Mesenchymal stem cell (in vitro differentiated cells and primary cell): ENCODE measurements around the gene ZSCAN21.

Source experiments
- DNase-seq: peaks from one replicate; pipeline ENCODE4 v3.0.0-alpha.2; 2013
- H2AFZ ChIP-seq: one replicate; pipeline ENCODE4 v1.6.1; 2013; ENCODE audit warnings: low read depth, mild to moderate bottlenecking, control low read depth, inconsistent platforms, low read length, moderate library complexity
- H2AK5ac ChIP-seq: 2 replicates; pipeline ENCODE4 v1.6.1; 2013; ENCODE audit warnings: low read length, moderate library complexity, mild to moderate bottlenecking, inconsistent platforms; ENCODE audit not compliant: severe bottlenecking
- H2BK120ac ChIP-seq: one replicate; pipeline ENCODE4 v1.6.1; 2013; ENCODE audit warnings: low read depth, mild to moderate bottlenecking, inconsistent platforms, low read length, moderate library complexity
- H2BK12ac ChIP-seq, 2 experiments: one replicate each; pipeline ENCODE4 v1.6.1; 2013; ENCODE audit warnings: inconsistent platforms in 2 of 2, low read length in 2 of 2, mild to moderate bottlenecking in 2 of 2, moderate library complexity in 2 of 2, control low read depth in 1 of 2
- H2BK15ac ChIP-seq: one replicate; pipeline ENCODE4 v1.6.1; 2013; ENCODE audit warnings: mild to moderate bottlenecking, low read depth, inconsistent platforms; ENCODE audit not compliant: poor library complexity, severe bottlenecking
- H2BK5ac ChIP-seq: 2 replicates; pipeline ENCODE4 v1.6.1; 2013; ENCODE audit warnings: low read depth, mild to moderate bottlenecking, low read length, control low read depth, inconsistent platforms; ENCODE audit not compliant: poor library complexity, severe bottlenecking
- H3K14ac ChIP-seq, 2 experiments: one replicate each; pipeline ENCODE4 v1.6.1; 2013; ENCODE audit warnings: inconsistent platforms in 2 of 2, low read length in 2 of 2, control low read depth in 1 of 2, mild to moderate bottlenecking in 1 of 2, moderate library complexity in 1 of 2
- H3K18ac ChIP-seq, 2 experiments: one replicate each; pipeline ENCODE4 v1.6.1; 2013; ENCODE audit warnings: inconsistent platforms in 2 of 2, low read length in 2 of 2, control low read depth in 1 of 2, low read depth in 1 of 2, mild to moderate bottlenecking in 1 of 2
- H3K23ac ChIP-seq, 2 experiments: one replicate each; pipeline ENCODE4 v1.6.1; 2013; ENCODE audit warnings: inconsistent platforms in 2 of 2, low read length in 2 of 2, mild to moderate bottlenecking in 2 of 2, moderate library complexity in 2 of 2, control low read depth in 1 of 2
- H3K27ac ChIP-seq: 2 replicates; pipeline ENCODE4 v1.5.1; 2013; ENCODE audit warnings: mild to moderate bottlenecking, moderate library complexity, low read length, control low read depth, inconsistent platforms; ENCODE audit not compliant: poor library complexity, severe bottlenecking
- H3K27me3 ChIP-seq, 2 experiments: 2 replicates each; pipeline versions ENCODE4 v1.6.1 to v1.7.0; 2013; ENCODE audit warnings: low read length in 2 of 2, mild to moderate bottlenecking in 2 of 2, moderate library complexity in 2 of 2, control low read depth in 1 of 2, inconsistent platforms in 1 of 2; ENCODE audit not compliant: control insufficient read depth in 1 of 2, insufficient read depth in 1 of 2
- H3K36me3 ChIP-seq, 2 experiments: 2 replicates each; pipeline versions ENCODE4 v1.6.1 to v1.7.0; 2013; ENCODE audit warnings: low read length in 2 of 2, control low read depth in 1 of 2, inconsistent platforms in 1 of 2, low read depth in 1 of 2, mild to moderate bottlenecking in 1 of 2; ENCODE audit not compliant: insufficient read depth in 2 of 2, control insufficient read depth in 1 of 2
- H3K4ac ChIP-seq, 2 experiments: one replicate each; pipeline ENCODE4 v1.6.1; 2013; ENCODE audit warnings: inconsistent platforms in 2 of 2, low read length in 2 of 2, mild to moderate bottlenecking in 2 of 2, moderate library complexity in 2 of 2, control low read depth in 1 of 2, low read depth in 1 of 2
- H3K4me1 ChIP-seq: 2 replicates; pipeline ENCODE4 v1.6.1; 2013; ENCODE audit warnings: low read depth, low read length, control low read depth; ENCODE audit not compliant: control insufficient read depth, insufficient read depth
- H3K4me2 ChIP-seq: 2 replicates; pipeline ENCODE4 v1.6.1; 2013; ENCODE audit warnings: low read length, mild to moderate bottlenecking, inconsistent platforms; ENCODE audit not compliant: poor library complexity, severe bottlenecking
- H3K4me3 ChIP-seq, 2 experiments: 2 replicates each; pipeline versions ENCODE4 v1.5.1 to v1.7.0; 2013; ENCODE audit warnings: low read length in 2 of 2, mild to moderate bottlenecking in 2 of 2, control low read depth in 1 of 2, low read depth in 1 of 2; ENCODE audit not compliant: insufficient read depth in 1 of 2
- H3K79me1 ChIP-seq: replicated peaks from 2 replicates; pipeline ENCODE4 v1.6.1; 2013; ENCODE audit warnings: mild to moderate bottlenecking, control low read depth, low read length, inconsistent platforms; ENCODE audit not compliant: poor library complexity, severe bottlenecking
- H3K9ac ChIP-seq: 2 replicates; pipeline ENCODE4 v1.7.0; 2013; ENCODE audit warnings: mild to moderate bottlenecking, low read length, moderate library complexity
- H3K9me3 ChIP-seq: 2 replicates; pipeline ENCODE4 v1.7.0; 2013; ENCODE audit warnings: mild to moderate bottlenecking, low read length; ENCODE audit not compliant: control insufficient read depth
- H4K8ac ChIP-seq: one replicate; pipeline ENCODE4 v1.6.1; 2013; ENCODE audit warnings: inconsistent platforms, mild to moderate bottlenecking, low read length, moderate library complexity
- H4K91ac ChIP-seq: one replicate; pipeline ENCODE4 v1.6.1; 2013; ENCODE audit warnings: mild to moderate bottlenecking, low read length, inconsistent platforms
- WGBS: methylation state at CpG from one replicate; pipeline ENCODE4 v1.1.7; 2013; ENCODE audit warnings: mixed read lengths; 5-methylcytosine and 5-hydroxymethylcytosine counted together

ZSCAN21 gene

GRCh38 chr7:100081535-100082102, 32.0 kb downstream of the ZSCAN21 start, which contains the start of gene ZNF3:
ZNF3 (minus strand) TSS chr7:100081723; CDS start chr7:100077357, 4,366 bp downstream.
- Histone ChIP-seq H3K27me3 (no peaks in the 10 kb centered on the region), H3K9me3 (no peaks in the 10 kb centered on the region), H3K9ac (peak within 1 kb of the TSS; percentile 97), H3K36me3 (peaks cover 21% of the 10 kb centered on the region in 2 experiments), H3K4ac (peak within 1 kb of the TSS; percentile 97 to 99), H3K4me1 (peaks cover 14% of the 10 kb centered on the region), H3K18ac (peak within 1 kb of the TSS; percentile 96), H3K4me2 (peak within 1 kb of the TSS; percentile 81), H3K23ac (peak within 1 kb of the TSS in 1 of 2 experiments; percentile 83), H3K27ac (peak within 1 kb of the TSS; percentile 64), H2BK15ac (peak within 1 kb of the TSS; percentile 68), H4K91ac (peak within 1 kb of the TSS; percentile 91), H4K8ac (peak within 1 kb of the TSS; percentile 98), H2AFZ (no peak within 1 kb of the TSS), H3K4me3 (peak within 1 kb of the TSS; percentile 84 to 87), H2BK120ac (peak within 1 kb of the TSS; percentile 91), H3K14ac (peak within 1 kb of the TSS in 1 of 2 experiments; percentile 63), H3K79me1 (peaks cover 1% of the 10 kb centered on the region), H2BK12ac (peak within 1 kb of the TSS; percentile 40 to 87), H2BK5ac (peak within 1 kb of the TSS; percentile 73), H2AK5ac (peak within 1 kb of the TSS; percentile 92)
- under 1% methylated on average over 55 of the region's 55 CpGs for WGBS
- peak; percentile 99 for DNase-seq

- WGBS, result 91% methylated on average over 4 of the region's 4 CpGs
Measured at GRCh38 chr7:100082978-100083377, 33.4 kb downstream of the ZSCAN21 start.

GRCh38 chr7:100085515-100085914, 35.9 kb downstream of the ZSCAN21 start:
- no peak overlapping the region for H2BK5ac ChIP-seq
- no peak overlapping the region for H2AK5ac ChIP-seq
- peak overlapping the region; percentile 82 to 85 for H3K4ac ChIP-seq
- peak overlapping the region; percentile 98 to 99 for H2BK12ac ChIP-seq
- H3K9ac ChIP-seq, result no peak overlapping the region
- no peak overlapping the region for H3K14ac ChIP-seq
- DNase-seq, result no peak
- no peaks in the 10 kb centered on the region for H3K9me3 ChIP-seq
- no peak overlapping the region for H3K23ac ChIP-seq
- H4K8ac ChIP-seq, result peak overlapping the region; percentile 83
- peaks cover 5% of the 10 kb centered on the region for H3K79me1 ChIP-seq
- peaks cover 3 to 4% of the 10 kb centered on the region in 2 experiments for H3K36me3 ChIP-seq
- H3K27ac ChIP-seq, result no peak overlapping the region
- H2BK15ac ChIP-seq, result no peak overlapping the region
- peaks cover 9% of the 10 kb centered on the region for H3K4me1 ChIP-seq
- H3K27me3 ChIP-seq, result no peaks in the 10 kb centered on the region
- H3K4me2 ChIP-seq, result no peak overlapping the region
- H3K4me3 ChIP-seq, result no peak overlapping the region
- H2BK120ac ChIP-seq, result peak overlapping the region; percentile 80
- peak overlapping the region; percentile 76 for H4K91ac ChIP-seq
- H3K18ac ChIP-seq, result peak overlapping the region; percentile 92 to 95
- 43% methylated on average over 3 of the region's 3 CpGs for WGBS
- H2AFZ ChIP-seq, result no peak overlapping the region

More at GRCh38 chr7:100082978-100083377, 33.4 kb downstream of the ZSCAN21 start:
- no peak overlapping the region for H2BK5ac ChIP-seq
- no peak overlapping the region for H2BK12ac ChIP-seq
- H3K4me1 ChIP-seq, result peaks cover 14% of the 10 kb centered on the region
- no peak overlapping the region for H4K91ac ChIP-seq
- peak overlapping the region; percentile 97 for H3K9ac ChIP-seq
- H2BK15ac ChIP-seq, result no peak overlapping the region
- H3K4me2 ChIP-seq, result no peak overlapping the region
- H3K23ac ChIP-seq, result no peak overlapping the region
- peak overlapping the region in 1 of 2 experiments; percentile 86 for H3K4ac ChIP-seq
- no peak overlapping the region for H3K18ac ChIP-seq
- no peak overlapping the region for H2AFZ ChIP-seq
- no peaks in the 10 kb centered on the region for H3K27me3 ChIP-seq
- H4K8ac ChIP-seq, result no peak overlapping the region
- no peak overlapping the region for H3K27ac ChIP-seq
- no peak overlapping the region for H3K14ac ChIP-seq
- H3K79me1 ChIP-seq, result peaks cover 1% of the 10 kb centered on the region
- H3K36me3 ChIP-seq, result peaks cover 13 to 14% of the 10 kb centered on the region in 2 experiments
- no peaks in the 10 kb centered on the region for H3K9me3 ChIP-seq
- DNase-seq, result no peak
- no peak overlapping the region for H2AK5ac ChIP-seq
- peak overlapping the region; percentile 42 for H2BK120ac ChIP-seq
- H3K4me3 ChIP-seq, result peak overlapping the region in 1 of 2 experiments; percentile 18

GRCh38 chr7:100087055-100087750, 37.6 kb downstream of the ZSCAN21 start:
- no peak overlapping the region for H3K14ac ChIP-seq
- peak; percentile 100 for DNase-seq
- H3K9ac ChIP-seq, result peak overlapping the region; percentile 96
- H2BK12ac ChIP-seq, result no peak overlapping the region
- no peaks in the 10 kb centered on the region for H3K9me3 ChIP-seq
- H3K79me1 ChIP-seq, result peaks cover 11% of the 10 kb centered on the region
- H3K4me1 ChIP-seq, result peaks cover 11% of the 10 kb centered on the region
- no peak overlapping the region for H2AFZ ChIP-seq
- H3K4me3 ChIP-seq, result no peak overlapping the region
- H3K18ac ChIP-seq, result peak overlapping the region in 1 of 2 experiments; percentile 71
- no peak overlapping the region for H2BK15ac ChIP-seq
- H3K27ac ChIP-seq, result peak overlapping the region; percentile 77
- H2AK5ac ChIP-seq, result no peak overlapping the region
- H2BK5ac ChIP-seq, result no peak overlapping the region
- peak overlapping the region; percentile 81 for H4K91ac ChIP-seq
- H2BK120ac ChIP-seq, result peak overlapping the region; percentile 75
- H4K8ac ChIP-seq, result peak overlapping the region; percentile 48
- no peak overlapping the region for H3K23ac ChIP-seq
- no peak overlapping the region for H3K4me2 ChIP-seq
- no peaks in the 10 kb centered on the region for H3K27me3 ChIP-seq
- H3K4ac ChIP-seq, result peak overlapping the region; percentile 27 to 85
- peaks cover 18 to 20% of the 10 kb centered on the region in 2 experiments for H3K36me3 ChIP-seq
- 19% methylated on average over 9 of the region's 10 CpGs for WGBS
